Measurements from ENCODE around the gene ATP1A1.

Gene ATP1A1

GRCh38 chr1:116417678-116418077, 44.6 kb downstream of the ATP1A1 start:
- Histone ChIP-seq H3K79me2 (ENCODE audit: insufficient read depth, low read length) (peaks cover 9% of the 10 kb centered on the region; the same call in 1 of the 2 replicates), H3K9me3 (ENCODE audit: insufficient read depth, low read length) (no peaks in the 10 kb centered on the region), H3K36me3 (ENCODE audit: low read length) (no peaks in the 10 kb centered on the region), H3F3A (ENCODE audit: insufficient read depth) (no peaks in the 10 kb centered on the region), H3K4me2 (ENCODE audit: low read depth, low read length, poor library complexity, severe bottlenecking) (peak overlapping the region; percentile 71), H3K9ac (ENCODE audit: low read length) (peak overlapping the region; percentile 96), H3K27ac (ENCODE audit: low read depth, low read length) (peak overlapping the region; percentile 53), H3K9me2 (replicated peaks; ENCODE audit: insufficient read depth, low read length) (no peaks in the 10 kb centered on the region), H2AFZ (ENCODE audit: low read depth, low read length, severe bottlenecking) (peak overlapping the region; percentile 93), H4K20me1 (ENCODE audit: low read depth, low read length) (no peaks in the 10 kb centered on the region), H3K27me3 (ENCODE audit: low read length) (no peaks in the 10 kb centered on the region), H3K4me3 (ENCODE audit: insufficient read depth, low read length, poor library complexity, severe bottlenecking) (peak overlapping the region; percentile 94)
- TF ChIP-seq CTCF (IDR thresholded peaks at IDR 0.05; ENCODE audit: insufficient read depth, low read length, poor library complexity, severe bottlenecking) (no peak), EZH2phosphoT487 (conservative IDR thresholded peaks at IDR 0.05; ENCODE audit: low read length) (no peak)

- peak overlapping the region; percentile 94 for H3K4me3 ChIP-seq (ENCODE audit: insufficient read depth, low read length, poor library complexity, severe bottlenecking)
- TF ChIP-seq EZH2phosphoT487 (conservative IDR thresholded peaks at IDR 0.05; ENCODE audit: low read length) (no peak), CTCF (IDR thresholded peaks at IDR 0.05; ENCODE audit: insufficient read depth, low read length, poor library complexity, severe bottlenecking) (no peak)
- no peaks in the 10 kb centered on the region for H4K20me1 ChIP-seq (ENCODE audit: low read depth, low read length)
- no peaks in the 10 kb centered on the region for H3K9me2 ChIP-seq (replicated peaks; ENCODE audit: insufficient read depth, low read length)
- no peaks in the 10 kb centered on the region for H3K9me3 ChIP-seq (ENCODE audit: insufficient read depth, low read length)
- peak overlapping the region; percentile 53 for H3K27ac ChIP-seq (ENCODE audit: low read depth, low read length)
- peak overlapping the region; percentile 96 for H3K9ac ChIP-seq (ENCODE audit: low read length)
- H3K27me3 ChIP-seq (ENCODE audit: low read length), result no peaks in the 10 kb centered on the region
- peaks cover 9% of the 10 kb centered on the region; the same call in 1 of the 2 replicates for H3K79me2 ChIP-seq (ENCODE audit: insufficient read depth, low read length)
- peak overlapping the region; percentile 71 for H3K4me2 ChIP-seq (ENCODE audit: low read depth, low read length, poor library complexity, severe bottlenecking)
- H2AFZ ChIP-seq (ENCODE audit: low read depth, low read length, severe bottlenecking), result peak overlapping the region; percentile 93
- no peaks in the 10 kb centered on the region for H3F3A ChIP-seq (ENCODE audit: insufficient read depth)
- no peaks in the 10 kb centered on the region for H3K36me3 ChIP-seq (ENCODE audit: low read length)
Measured at GRCh38 chr1:116418091-116418830, 45.2 kb downstream of the ATP1A1 start.

GRCh38 chr1:116420417-116421200, 47.6 kb downstream of the ATP1A1 start:
- Histone ChIP-seq H2AFZ (ENCODE audit: low read depth, low read length, severe bottlenecking) (no peak overlapping the region), H3K27ac (ENCODE audit: low read depth, low read length) (no peak overlapping the region), H3F3A (ENCODE audit: insufficient read depth) (no peaks in the 10 kb centered on the region), H3K79me2 (ENCODE audit: insufficient read depth, low read length) (peaks cover 9% of the 10 kb centered on the region; the same call in 1 of the 2 replicates), H3K9me3 (ENCODE audit: insufficient read depth, low read length) (no peaks in the 10 kb centered on the region), H3K4me3 (ENCODE audit: insufficient read depth, low read length, poor library complexity, severe bottlenecking) (no peak overlapping the region), H4K20me1 (ENCODE audit: low read depth, low read length) (no peaks in the 10 kb centered on the region), H3K9ac (ENCODE audit: low read length) (no peak overlapping the region), H3K4me2 (ENCODE audit: low read depth, low read length, poor library complexity, severe bottlenecking) (no peak overlapping the region), H3K36me3 (ENCODE audit: low read length) (no peaks in the 10 kb centered on the region), H3K9me2 (replicated peaks; ENCODE audit: insufficient read depth, low read length) (no peaks in the 10 kb centered on the region), H3K27me3 (ENCODE audit: low read length) (no peaks in the 10 kb centered on the region)
- TF ChIP-seq CTCF (IDR thresholded peaks at IDR 0.05; ENCODE audit: insufficient read depth, low read length, poor library complexity, severe bottlenecking) (no peak), EZH2phosphoT487 (conservative IDR thresholded peaks at IDR 0.05; ENCODE audit: low read length) (no peak)
